A549 treated with AZD9567 at 1 μM for 4 hours (cell line): ENCODE data around the gene LCN12. TPM values are rescaled to one million over a fixed set of nuclear protein-coding genes. Genes with fewer than 3 reads are reported as not detected.

Experiments
- total RNA-seq: library from RNA; stranded (reverse); fragments of 200-300 nt; extraction: Qiagen RNA extraction; gene quantifications from 5 replicates; pipeline ENCODE4 v1.2.3, GENCODE V29; 2022; ENCODE audit not compliant: insufficient read depth

The LCN12 gene
- total RNA-seq: 1.3 to 2.0 TPM (median 1.6 TPM) in 4 of 5 replicates, not detected in the other

DNA sequence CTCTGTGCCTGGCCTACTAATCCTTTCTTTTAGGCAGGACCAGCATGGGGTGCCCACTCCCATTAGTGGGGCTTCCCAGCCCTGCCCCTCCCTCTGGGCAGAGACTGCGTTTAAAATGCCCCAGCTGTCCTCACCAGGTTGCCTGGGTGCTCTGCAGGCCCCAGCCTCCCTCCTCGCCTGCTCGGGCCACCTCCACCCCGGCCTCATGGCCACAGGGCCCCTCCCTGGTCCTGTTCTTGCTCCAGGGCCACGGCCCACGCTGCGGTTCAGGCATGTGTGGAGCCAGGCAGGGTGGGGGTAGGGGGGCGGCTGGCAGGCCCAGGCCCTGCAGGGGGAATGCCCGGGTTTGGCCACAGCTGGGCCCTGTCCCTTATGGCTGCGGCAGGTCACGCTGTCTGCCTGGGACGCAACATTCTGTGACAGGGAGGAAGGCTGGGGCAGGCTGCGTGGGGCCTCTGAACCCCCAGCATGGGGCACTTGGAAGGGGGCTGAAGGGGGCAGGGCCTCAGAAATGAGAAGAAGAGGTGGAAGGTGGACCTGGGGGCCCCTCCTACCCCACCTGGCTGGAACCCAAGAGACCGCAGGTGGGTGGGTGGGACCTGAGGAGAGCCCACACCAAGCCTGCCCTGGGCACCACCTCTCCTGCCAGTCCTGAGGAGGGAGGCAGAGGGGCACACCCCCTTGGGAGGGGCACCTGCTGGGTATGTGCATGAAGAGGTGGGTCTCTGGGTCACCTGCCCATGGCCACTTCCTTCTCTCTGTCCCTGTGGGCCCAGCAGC is at the start of gene LCN12:
Gene LCN12 (plus strand): TSS at position 733 of the 780 bp plus-strand sequence. CDS start 55 bp downstream, outside the sequence.

DNA sequence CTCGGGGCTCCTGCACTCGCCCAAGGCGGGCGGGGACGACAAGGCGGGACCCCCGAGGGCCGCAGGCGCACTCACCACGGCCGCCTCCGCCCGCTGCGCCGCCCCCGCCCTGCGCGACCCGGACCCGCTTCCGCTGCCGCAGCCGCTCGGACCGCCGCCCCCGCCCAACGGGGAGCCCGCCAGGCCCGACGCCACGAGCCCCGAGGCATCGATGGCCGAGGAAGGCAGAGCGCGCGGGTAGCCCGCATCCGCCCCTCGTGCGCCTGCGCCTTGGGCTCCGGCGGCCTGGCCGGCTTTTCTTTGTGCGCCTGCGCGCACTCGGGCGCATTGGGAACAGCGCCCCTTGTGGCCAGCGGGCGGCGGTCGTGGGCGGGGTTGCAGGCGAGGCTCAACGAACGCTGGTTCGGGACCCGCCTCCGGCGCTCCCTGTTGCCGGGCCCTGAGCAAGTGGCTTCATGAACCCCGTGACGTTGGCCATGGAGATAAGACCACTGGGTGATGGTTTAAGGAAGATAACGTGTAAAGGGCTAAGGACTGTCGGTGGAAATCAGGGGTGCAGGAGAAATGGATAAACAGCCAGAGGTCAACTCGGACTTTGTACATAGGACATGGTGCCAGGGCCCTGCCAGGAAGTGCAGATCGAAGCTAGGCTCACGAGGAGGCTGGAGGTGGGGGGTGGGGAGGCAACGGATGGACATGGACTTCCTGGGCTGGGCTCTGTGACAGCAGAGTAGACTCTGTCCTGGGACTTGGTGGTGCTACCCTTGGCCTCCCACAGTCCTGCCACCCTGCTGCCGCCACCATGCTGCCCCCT is 7.3 kb upstream of the LCN12 start, which contains the start of the genes C8G and FBXW5:
Gene C8G (plus strand): TSS at position 725 of the 814 bp plus-strand sequence. CDS start 78 bp downstream, at position 803.
Gene FBXW5 (minus strand): TSS at position 220 of the 814 bp plus-strand sequence. CDS start 655 bp downstream, outside the sequence.

GRCh38 chr9:136977223-136977622 is 25.1 kb downstream of the LCN12 start, which contains the start of gene PTGDS:
TSS of gene PTGDS (plus strand) at chr9:136977504. CDS start at chr9:136977579, 75 bp downstream.

DNA sequence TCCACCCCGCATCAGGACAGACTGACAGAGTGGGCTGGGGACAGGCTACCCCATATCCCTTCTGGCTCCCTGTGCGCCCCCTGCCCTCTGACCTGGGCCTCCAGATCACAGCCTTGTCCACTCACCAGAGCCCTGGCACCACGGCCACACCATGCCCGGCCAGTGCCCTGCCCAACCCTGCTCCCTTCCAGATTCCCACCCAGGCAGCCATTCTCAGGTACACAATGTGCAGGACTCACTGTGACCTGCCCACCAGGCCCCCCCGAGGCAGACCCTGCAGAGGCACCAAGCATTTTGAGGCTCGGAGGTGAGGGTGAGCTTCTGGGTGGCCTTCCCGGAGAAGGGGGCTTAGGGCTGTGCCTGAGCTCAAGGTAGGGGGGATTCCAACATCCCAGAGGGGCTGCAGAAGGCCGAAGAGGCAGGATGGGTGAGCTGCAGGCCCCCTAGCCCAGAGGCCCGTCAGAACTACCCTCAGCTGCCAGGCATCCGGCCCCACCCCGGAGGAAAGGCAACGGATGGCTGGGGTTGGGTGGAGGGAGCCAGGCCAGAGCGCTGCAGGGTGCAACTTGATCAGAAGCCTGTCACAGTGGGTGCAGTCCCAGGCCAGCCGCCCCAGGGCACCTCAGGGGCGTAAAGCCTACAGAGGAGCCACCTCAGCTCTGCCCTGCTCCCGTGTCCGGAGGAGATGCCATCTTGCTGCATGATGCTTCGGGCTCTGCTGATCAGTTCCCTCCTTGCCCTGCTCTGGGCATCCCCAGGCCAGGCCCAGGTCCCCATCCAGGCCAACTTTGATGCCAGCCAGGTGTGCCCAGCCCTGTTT is 30.4 kb downstream of the LCN12 start, which contains the start of gene LCNL1:
Gene LCNL1 (plus strand): TSS at position 762 of the 820 bp plus-strand sequence. CDS start 594 bp downstream, outside the sequence.

GRCh38 chr9:136991993-136992818 is 40.1 kb downstream of the LCN12 start, which contains the start of gene PAXX:
TSS of gene PAXX (plus strand) at chr9:136992422. CDS start at chr9:136992444, 22 bp downstream.

GRCh38 chr9:136996361-136997292 is 44.6 kb downstream of the LCN12 start, which contains the start of gene CLIC3:
TSS of gene CLIC3 (minus strand) at chr9:136996568. CDS start at chr9:136996543, 25 bp downstream.

Other genes with a start within 250 kb of the LCN12 start
- 3.7 to 8.1 TPM (median 7.0 TPM) in 5 replicates for gene DIPK1B, start 239.7 kb upstream of the LCN12 start, total RNA-seq
- gene LCN10, start 209.3 kb upstream of the LCN12 start, total RNA-seq: not detected in 5 replicates
- not detected in 5 replicates for gene LCN6, start 203.7 kb upstream of the LCN12 start, total RNA-seq
- gene LCN8, start 194.0 kb upstream of the LCN12 start, total RNA-seq: not detected in 5 replicates
- 0.05 to 0.08 TPM (median 0.05 TPM) in 3 of 5 replicates, not detected in the others for gene LCN15, start 187.8 kb upstream of the LCN12 start, total RNA-seq
- gene TMEM141, start 160.9 kb upstream of the LCN12 start, total RNA-seq: 58.2 to 81.2 TPM (median 76.7 TPM) in 5 replicates
- gene CCDC183, start 155.9 kb upstream of the LCN12 start, total RNA-seq: 0.39 to 0.89 TPM (median 0.44 TPM) in 4 of 5 replicates, not detected in the other
- 56.0 to 85.9 TPM (median 80.1 TPM) in 5 replicates for gene RABL6, start 144.3 kb upstream of the LCN12 start, total RNA-seq
- 1.9 to 5.0 TPM (median 4.5 TPM) in 5 replicates for gene AJM1, start 109.8 kb upstream of the LCN12 start, total RNA-seq
- 301 to 333 TPM (median 305 TPM) in 5 replicates for gene PHPT1, start 102.9 kb upstream of the LCN12 start, total RNA-seq
- 3.8 to 5.7 TPM (median 4.6 TPM) in 5 replicates for gene MAMDC4, start 99.9 kb upstream of the LCN12 start, total RNA-seq
- 355 to 516 TPM (median 465 TPM) in 5 replicates for gene EDF1, start 86.0 kb upstream of the LCN12 start, total RNA-seq
- gene TRAF2, start 65.8 kb upstream of the LCN12 start, total RNA-seq: 28.1 to 60.7 TPM (median 48.5 TPM) in 5 replicates
- 62.3 to 108 TPM (median 104 TPM) in 5 replicates for gene FBXW5, start 7.5 kb upstream of the LCN12 start, total RNA-seq
- 1.0 to 1.7 TPM (median 1.3 TPM) in 4 of 5 replicates, not detected in the other for gene C8G, start 7.0 kb upstream of the LCN12 start, total RNA-seq
- gene PTGDS, start 25.2 kb downstream of the LCN12 start, total RNA-seq: 0.14 to 0.73 TPM (median 0.66 TPM) in 4 of 5 replicates, not detected in the other
- gene LCNL1, start 30.7 kb downstream of the LCN12 start, total RNA-seq: 0.02 to 0.14 TPM (median 0.10 TPM) in 4 of 5 replicates, not detected in the other
- gene PAXX, start 40.1 kb downstream of the LCN12 start, total RNA-seq: 24.8 to 86.1 TPM (median 80.8 TPM) in 5 replicates
- gene CLIC3, start 44.3 kb downstream of the LCN12 start, total RNA-seq: 4.0 to 4.9 TPM (median 4.4 TPM) in 4 of 5 replicates, not detected in the other
- gene ABCA2, start 76.0 kb downstream of the LCN12 start, total RNA-seq: 20.0 to 29.5 TPM (median 27.5 TPM) in 5 replicates
- gene FUT7, start 79.8 kb downstream of the LCN12 start, total RNA-seq: 0.03 to 0.09 TPM (median 0.03 TPM) in 4 of 5 replicates, not detected in the other
- gene NPDC1, start 93.9 kb downstream of the LCN12 start, total RNA-seq: 49.4 to 88.3 TPM (median 87.7 TPM) in 5 replicates
- 1.4 to 3.0 TPM (median 2.6 TPM) in 5 replicates for gene ENTPD2, start 101.8 kb downstream of the LCN12 start, total RNA-seq
- gene SAPCD2, start 118.3 kb downstream of the LCN12 start, total RNA-seq: 14.9 to 28.4 TPM (median 24.6 TPM) in 5 replicates
- 9.8 to 16.4 TPM (median 11.7 TPM) in 5 replicates for gene UAP1L1, start 125.2 kb downstream of the LCN12 start, total RNA-seq
- 40.8 to 56.5 TPM (median 52.7 TPM) in 5 replicates for gene MAN1B1, start 134.7 kb downstream of the LCN12 start, total RNA-seq
- 65.1 to 122 TPM (median 115 TPM) in 5 replicates for gene DPP7, start 162.5 kb downstream of the LCN12 start, total RNA-seq
- 0.19 to 0.95 TPM (median 0.29 TPM) in 4 of 5 replicates, not detected in the other for gene GRIN1, start 186.9 kb downstream of the LCN12 start, total RNA-seq
- 0.99 to 1.8 TPM (median 1.3 TPM) in 4 of 5 replicates, not detected in the other for gene LRRC26, start 217.8 kb downstream of the LCN12 start, total RNA-seq
- not detected in 5 replicates for gene TMEM210, start 219.8 kb downstream of the LCN12 start, total RNA-seq
- gene ANAPC2, start 236.3 kb downstream of the LCN12 start, total RNA-seq: 23.3 to 39.2 TPM (median 38.3 TPM) in 5 replicates
- 119 to 158 TPM (median 150 TPM) in 5 replicates for gene SSNA1, start 236.4 kb downstream of the LCN12 start, total RNA-seq
- 9.3 to 14.1 TPM (median 12.9 TPM) in 5 replicates for gene TPRN, start 248.5 kb downstream of the LCN12 start, total RNA-seq